D341Med (cell line): ENCODE measurements around the gene SCO2.

Source experiments
- DNase-seq: peaks from one replicate; pipeline ENCODE4 v3.0.0; 2012; ENCODE audit warnings: low spot score

SCO2 gene

GRCh38 chr22:50476868-50477267, 48.5 kb downstream of the SCO2 start:
- no peak for DNase-seq

DNA sequence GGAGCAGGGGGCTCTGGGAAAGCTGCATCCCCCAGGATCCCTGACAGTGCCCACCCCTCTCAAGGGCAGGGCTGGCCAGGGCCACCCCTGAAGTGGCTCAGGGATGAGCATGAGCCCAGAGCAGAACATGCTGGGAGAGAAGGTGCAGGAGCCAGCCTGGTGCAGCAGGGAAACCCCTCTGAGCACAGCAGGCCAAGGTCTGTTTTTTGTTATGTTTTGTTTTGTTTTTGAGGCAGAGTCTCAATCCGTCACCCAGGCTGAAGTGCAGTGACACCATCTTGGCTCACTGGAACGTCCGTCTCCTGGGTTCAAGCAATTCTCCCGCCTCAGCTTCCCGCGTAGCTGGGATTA, 49.8 kb downstream of the SCO2 start:
- no peak for DNase-seq

- peak; percentile 100 for DNase-seq
Measured at GRCh38 chr22:50474710-50475651, 50.4 kb downstream of the SCO2 start, which contains the start of gene SBF1. Gene SBF1 (minus strand): TSS chr22:50475035. CDS start chr22:50474840, 195 bp downstream.

DNA sequence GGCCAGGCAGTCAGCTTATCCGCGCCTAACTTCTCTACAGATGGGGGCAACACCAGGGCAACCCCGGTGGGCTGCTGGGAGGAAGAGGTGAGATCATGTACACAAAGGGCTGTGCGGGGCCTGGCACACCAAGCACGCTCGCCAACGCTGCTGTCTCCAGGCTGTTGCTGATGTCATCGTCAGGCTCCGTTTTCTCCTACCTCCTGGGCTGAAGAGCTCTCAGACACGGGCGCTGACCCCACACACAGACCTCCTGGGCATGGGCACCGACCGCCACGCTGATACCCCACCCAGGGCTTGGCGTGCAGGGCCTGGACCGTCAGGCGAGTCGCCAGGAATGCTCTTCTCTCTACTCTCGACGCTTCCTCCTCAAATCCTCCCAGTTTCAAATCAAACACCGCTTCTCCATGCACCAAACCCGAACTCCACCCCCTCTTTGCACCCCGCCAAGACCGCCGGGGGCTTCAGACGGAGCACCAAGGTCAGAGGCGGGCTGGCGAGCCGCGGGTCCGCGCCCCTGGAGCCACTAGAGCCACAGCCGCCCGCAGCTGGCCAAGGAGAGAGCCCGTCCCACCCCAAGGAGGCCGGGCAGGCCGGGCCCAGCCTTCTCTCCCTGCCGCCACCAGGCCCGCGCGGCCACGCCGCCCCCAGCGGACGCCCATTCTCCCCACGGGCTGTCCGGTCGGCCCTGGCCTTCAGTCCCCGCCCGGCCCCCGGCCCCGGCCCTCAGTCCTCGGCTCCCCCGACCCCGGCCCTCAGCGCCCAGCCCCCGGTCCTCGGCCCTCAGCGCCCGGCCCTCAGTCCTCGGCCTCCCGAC, 51.3 kb downstream of the SCO2 start:
- DNase-seq, result peak; percentile 74
